ENCODE results near the gene COL6A2. TPM values are rescaled to one million over a fixed set of nuclear protein-coding genes. Genes with fewer than 3 reads are reported as not detected.

Gene COL6A2
- polyA plus RNA-seq, 2 of the 4 experiments (the other 2 are of a cell fraction): 2.3 to 13.1 TPM

GRCh38 chr21:46115441-46116188, 17.7 kb downstream of the COL6A2 start (continued):
- TF ChIP-seq JUNB (IDR thresholded peaks at IDR 0.05) (no peak), EHMT2 (IDR thresholded peaks at IDR 0.05; ENCODE audit: low read depth) (no peak), ZC3H11A (IDR thresholded peaks at IDR 0.05) (no peak), POLR2A (IDR thresholded peaks at IDR 0.05; ENCODE audit: low read length) (no peak), EHF (CRISPR knock-in tag; IDR thresholded peaks at IDR 0.05) (no peak), HOXB13 (CRISPR knock-in tag; IDR thresholded peaks at IDR 0.05; ENCODE audit: low read depth) (no peak), RAD21 (conservative IDR thresholded peaks at IDR 0.05 in 1 of 2, IDR thresholded peaks at IDR 0.05 in 1 of 2) (no peak), NR3C1 (IDR thresholded peaks at IDR 0.05) (no peak), POLR2AphosphoS2 (conservative IDR thresholded peaks at IDR 0.05; ENCODE audit: low read length) (no peak), RFX5 (IDR thresholded peaks at IDR 0.05) (no peak)

- ChIA-PET CTCF (no interaction called here), POLR2A (no interaction called here)
- no peak for ATAC-seq
- no peak for FAIRE-seq
- 93% methylated on average over 5 of the region's 20 CpGs for WGBS (ENCODE audit: missing lambda C conversion rate)
- Histone ChIP-seq H3K4me2 (no peak overlapping the region), H3K4me1 (no peaks in the 10 kb centered on the region), H3K27ac (no peak overlapping the region), H3K9me3 (no peaks in the 10 kb centered on the region), H3K4me3 (no peak overlapping the region)
- DNase-seq (ENCODE audit: low read depth in 1 of 2, low spot score in 1 of 2): no peak
- TF ChIP-seq PHF8 (IDR thresholded peaks at IDR 0.05; ENCODE audit: borderline replicate concordance, low read depth) (no peak), TFCP2L1 (CRISPR knock-in tag; IDR thresholded peaks at IDR 0.05) (no peak), CHD4 (IDR thresholded peaks at IDR 0.05; ENCODE audit: borderline replicate concordance) (no peak), JUN (IDR thresholded peaks at IDR 0.05) (no peak), PBX3 (IDR thresholded peaks at IDR 0.05) (no peak), FOXS1 (CRISPR knock-in tag; IDR thresholded peaks at IDR 0.05) (no peak), KDM1A (IDR thresholded peaks at IDR 0.05; ENCODE audit: low read depth) (no peak), MAX (IDR thresholded peaks at IDR 0.05) (no peak), NR3C1 (IDR thresholded peaks at IDR 0.05) (no peak), FOSL2 (IDR thresholded peaks at IDR 0.05) (no peak), FOSL2 (CRISPR knock-in tag; IDR thresholded peaks at IDR 0.05) (no peak), RNF2 (IDR thresholded peaks at IDR 0.05; ENCODE audit: borderline replicate concordance, low read depth) (no peak), ZFP36 (IDR thresholded peaks at IDR 0.05; ENCODE audit: borderline replicate concordance, partially characterized antibody) (no peak), POLR2A (IDR thresholded peaks at IDR 0.05; ENCODE audit: low read length) (no peak), ESRRA (IDR thresholded peaks at IDR 0.05; ENCODE audit: borderline replicate concordance, low read length) (no peak), ATOH8 (CRISPR knock-in tag; IDR thresholded peaks at IDR 0.05; ENCODE audit: low read depth) (no peak), E2F6 (IDR thresholded peaks at IDR 0.05; ENCODE audit: borderline replicate concordance, low read depth) (no peak), HEYL (CRISPR knock-in tag; IDR thresholded peaks at IDR 0.05) (no peak)
Measured at GRCh38 chr21:46116189-46116775, 18.4 kb downstream of the COL6A2 start.

All from A549 (cell line).